ENCODE measurements around the gene ASB7.
A peak's percentile ranks its signal among the peaks of the same experiment; 100 is the strongest.
"Not testable (repeated sequence)": the region's sequence is repeated elsewhere in the genome, so short reads cannot be mapped to it uniquely, and the experiment has no call there.

The ASB7 gene

DNA sequence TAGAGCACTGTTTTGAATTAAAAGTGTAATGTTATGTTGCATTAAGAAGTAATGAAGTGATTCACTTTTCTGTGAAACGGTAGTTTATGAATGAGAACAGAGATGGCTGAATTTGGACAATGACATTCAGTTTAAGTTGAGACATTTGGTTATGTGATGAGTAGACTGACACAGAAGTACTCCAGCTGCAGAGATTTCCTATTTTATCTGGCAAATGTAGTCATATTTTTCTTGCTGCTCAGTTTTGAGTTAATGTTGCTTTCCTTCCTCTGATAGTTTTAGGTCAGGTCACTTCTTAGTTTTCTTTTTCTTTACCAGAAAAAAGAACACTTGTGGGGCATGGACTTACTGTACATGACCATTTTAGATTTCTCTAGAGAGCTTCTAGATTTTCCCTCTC is 51.2 kb downstream of the ASB7 start:
- no peak for DNase-seq

DNA sequence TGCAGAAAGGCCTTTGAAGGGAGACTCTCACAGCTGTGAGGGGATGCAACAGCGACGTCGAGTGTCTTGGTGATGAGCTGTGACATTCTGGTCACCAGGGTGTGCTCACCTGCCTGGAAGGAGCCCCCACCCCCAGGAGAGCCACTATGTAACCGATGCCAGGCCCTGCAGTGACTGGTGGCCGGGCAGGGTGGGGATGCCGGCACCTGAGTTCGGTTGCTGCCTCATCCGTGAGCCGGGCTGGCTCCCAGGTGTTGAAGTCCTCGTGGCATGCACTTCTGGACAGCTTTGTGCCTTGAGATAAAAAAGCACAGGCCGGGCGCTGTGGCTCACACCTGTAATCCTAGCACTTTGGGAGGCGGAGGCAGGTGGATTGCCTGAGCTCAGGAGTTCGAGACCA is 56.5 kb downstream of the ASB7 start:
- DNase-seq: no peak

DNA sequence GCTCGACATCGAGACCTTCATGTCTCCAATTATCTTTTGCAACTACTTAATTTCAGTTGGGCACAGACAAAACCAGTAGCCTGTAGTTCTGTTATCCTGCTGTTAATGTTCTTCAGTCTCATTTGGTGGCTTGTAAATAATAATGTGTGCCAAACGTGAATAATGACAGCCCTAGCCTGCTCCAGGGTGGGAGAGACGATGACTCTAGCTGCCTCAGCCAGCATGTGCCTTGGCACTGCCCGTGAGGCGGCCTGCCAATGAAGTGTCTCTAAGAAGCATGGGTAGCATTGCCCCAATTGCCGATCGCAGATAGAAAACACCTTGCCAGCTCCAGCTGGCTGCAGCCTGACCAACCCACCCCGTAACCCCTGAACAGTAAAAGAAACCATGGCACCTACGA is 58.8 kb downstream of the ASB7 start:
- no peak for DNase-seq

DNA sequence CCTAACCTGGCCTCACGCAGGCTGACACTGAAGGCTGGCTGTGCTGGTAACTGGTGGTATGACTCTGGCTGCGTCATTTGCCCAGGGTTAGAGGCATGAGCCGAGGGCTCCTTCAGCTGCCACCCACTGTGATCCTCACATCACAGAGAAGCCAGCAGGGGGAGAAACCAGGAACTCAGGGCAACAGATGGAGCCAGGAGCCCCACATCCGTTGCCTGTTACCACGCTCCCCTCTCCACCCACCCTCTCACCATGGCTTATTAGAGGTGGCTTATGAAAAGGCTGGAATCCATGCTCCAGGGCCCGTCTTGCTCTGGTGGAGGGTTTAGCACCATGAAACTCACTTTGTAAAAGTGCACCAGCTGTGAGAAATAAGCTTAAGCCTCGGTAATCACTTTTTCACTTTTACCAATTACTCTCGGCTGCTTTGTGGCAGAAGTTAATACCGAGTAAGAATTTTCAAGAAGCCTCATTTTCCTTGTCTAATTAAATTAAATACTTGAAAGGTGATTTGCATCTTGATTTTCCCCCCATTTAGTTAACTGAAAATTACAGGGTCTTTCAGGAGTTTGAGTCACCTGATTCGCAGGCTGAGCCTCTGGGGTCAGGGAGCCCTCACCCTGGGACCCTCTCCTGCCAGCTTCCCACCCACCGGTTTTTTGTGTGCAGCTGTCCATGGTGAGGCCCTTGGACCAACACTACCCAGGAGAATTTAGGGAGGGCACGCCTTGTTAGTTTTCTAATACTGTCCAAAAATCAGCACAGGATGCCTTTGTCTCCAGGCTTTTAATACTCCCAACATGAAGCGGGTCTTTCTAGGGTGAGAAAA is 60.9 kb downstream of the ASB7 start:
- DNase-seq: peak; percentile 2

DNA sequence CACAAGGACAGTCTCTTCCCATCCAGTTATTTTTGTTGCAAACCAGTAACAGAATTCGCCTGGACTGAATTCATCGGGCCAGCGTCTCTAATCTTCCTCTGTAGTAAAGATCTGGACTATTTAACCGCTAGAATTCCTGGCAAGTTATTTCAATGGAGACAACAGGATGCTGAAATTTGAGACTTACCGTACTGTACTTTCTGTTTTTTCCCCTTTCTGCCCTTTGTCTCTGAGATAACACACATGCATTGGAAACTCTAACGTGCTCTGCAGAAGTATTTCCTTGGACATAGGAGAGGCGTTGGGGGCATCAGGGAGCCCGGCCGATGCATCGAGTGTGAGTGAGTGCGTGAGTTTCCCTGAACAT is 61.5 kb downstream of the ASB7 start:
- DNase-seq: no peak

DNA sequence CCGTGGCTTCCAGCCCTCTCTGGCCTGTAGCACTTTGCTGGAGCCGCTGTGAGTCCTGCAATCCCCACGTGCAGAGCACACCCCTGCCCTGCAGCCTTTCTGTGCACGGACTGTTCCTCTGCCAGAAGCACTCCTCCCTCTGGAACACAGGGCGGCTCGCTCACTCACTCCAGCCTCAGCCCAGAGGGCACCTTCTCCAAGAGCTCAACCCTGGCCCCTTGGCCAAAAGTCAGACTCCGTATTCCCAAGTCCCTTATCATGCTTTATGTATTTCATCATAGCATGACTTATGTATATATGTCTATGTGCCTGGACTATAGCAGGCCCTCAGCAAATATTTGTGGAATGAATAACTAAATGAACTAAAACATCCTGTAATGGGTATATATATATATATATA is 63.2 kb downstream of the ASB7 start:
- no peak for DNase-seq

DNA sequence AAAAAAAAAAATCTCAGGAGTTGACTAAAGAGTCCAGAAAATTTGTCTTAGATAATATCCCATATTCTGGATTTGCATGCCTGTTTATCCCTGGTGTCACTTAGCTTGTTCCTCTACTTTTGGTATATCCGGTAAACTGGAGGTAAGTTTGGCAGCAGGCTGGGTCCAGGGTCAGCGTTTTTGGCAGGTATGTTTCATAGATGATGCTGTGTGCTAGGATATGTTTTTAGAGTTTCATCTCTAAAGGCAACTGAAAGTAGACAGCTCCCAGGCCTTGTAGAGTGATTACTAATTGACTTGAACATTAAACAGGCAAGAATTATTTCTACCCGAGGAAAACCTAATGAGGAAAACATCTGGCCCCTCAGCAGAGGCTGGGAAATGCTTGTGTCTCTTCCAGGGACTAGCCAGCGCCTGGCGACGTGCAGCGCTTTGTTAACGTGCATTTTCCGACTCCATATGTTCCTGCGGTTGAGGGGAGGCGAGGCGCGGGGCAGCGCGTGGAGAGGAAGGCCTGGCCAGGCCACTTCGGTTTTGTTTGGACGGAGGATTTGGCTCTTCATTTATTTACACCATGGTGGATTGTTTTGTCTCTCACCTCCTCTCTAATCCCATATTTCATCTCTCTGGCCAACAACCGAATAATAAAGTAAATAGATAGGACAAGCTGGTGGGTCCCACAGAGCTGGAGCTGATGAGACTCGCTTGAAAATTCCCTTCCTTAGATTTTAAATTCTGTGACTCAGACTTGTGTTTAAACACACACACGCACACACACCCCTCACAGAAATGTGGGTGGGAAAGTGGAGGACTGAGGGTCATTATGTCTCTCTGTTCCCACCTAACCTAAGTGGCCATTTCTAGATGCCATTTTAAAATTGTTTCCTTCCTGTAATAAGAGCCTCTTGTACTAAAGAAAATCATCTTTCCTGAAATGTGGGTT is 65.3 kb downstream of the ASB7 start:
- DNase-seq: no peak

DNA sequence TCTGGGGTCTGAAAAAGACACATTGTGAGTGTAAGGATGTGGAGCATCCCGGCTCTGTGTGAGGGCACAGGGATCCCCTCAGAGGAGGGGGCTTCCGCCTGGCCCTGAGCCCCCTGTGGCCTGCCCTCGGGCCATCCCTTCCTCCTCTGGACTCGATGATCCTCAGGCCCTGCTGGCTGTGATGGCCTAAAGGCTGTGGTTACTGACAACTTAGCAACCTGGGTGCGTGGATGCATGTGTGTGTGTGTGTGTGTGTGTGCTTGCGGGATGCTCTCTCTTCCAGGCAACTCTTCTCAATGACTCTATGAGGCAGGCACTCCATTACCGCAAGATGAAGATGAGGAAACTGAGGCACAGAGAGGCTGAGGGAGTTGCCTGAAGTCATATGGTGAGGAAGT is 66.0 kb downstream of the ASB7 start:
- DNase-seq: no peak

DNA sequence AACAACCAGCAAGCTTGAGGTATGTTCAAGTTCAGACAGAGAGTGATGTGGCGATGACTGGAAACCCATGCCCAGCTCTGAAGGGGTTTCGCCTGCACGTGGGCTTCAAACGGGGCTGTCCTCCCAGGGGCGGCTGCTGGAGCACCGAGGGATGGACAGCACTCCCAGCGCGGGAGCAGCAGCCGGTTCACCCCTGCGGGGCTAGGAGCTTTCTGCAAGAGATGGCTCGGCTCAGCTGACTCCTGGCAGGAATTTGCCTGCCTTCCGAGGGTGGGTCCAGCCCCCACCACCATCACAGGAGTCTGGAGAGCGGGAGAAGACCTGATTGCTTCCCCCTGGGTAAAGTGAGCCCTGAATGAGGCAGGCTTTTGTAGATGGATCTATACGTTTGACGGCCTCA is 66.9 kb downstream of the ASB7 start:
- DNase-seq: no peak

DNA sequence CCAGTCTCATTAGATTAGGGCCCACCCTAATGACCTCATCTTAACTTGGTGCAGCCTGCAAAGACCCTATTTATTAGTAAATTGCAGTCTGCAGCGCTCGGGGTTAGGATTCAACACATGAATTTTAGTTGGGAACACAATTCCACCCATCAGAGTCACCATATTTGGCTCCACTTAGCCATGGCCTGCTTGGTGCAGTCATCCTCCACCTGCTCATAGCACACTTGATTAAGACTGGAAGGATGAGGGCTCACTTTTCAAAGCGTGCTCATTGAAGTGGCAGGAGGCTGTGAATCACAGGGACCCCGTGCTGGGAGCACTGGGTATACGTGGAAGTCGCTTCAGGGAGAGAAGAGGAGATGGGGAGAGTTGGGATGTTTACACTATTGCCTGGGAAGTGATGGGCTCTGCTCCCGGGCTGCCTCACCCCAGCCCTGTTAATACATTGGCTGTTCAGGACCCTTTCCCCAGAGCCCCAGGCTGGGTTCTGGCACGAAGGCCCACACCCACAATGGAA is 68.2 kb downstream of the ASB7 start:
- DNase-seq: no peak

DNA sequence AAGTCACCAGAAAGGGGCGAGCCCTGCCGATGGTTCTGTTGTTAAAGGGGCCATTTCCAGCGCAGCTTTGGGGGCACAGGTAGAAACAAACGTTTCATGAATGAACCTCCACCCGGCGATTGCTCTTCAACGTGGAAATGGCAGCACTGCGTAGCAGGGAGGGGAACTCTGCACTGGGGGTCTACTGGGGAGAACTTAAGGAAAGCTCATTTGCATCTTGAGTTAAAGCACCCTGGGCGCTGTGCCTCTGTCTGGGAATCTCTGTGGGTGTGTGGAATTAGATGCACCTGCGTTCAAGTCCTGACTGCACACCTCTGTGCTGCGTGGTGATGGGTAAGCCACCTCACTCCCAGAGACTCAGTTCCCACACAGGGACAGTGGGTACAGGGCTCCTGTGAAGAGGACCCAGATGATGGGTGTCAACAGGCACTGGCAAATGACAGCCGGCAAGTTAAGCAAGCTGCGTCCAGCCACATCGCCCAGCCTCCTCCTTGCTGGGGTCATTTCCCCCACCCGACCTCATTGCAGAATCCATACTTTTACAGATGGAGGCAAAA is 68.8 kb downstream of the ASB7 start:
- DNase-seq: no peak

DNA sequence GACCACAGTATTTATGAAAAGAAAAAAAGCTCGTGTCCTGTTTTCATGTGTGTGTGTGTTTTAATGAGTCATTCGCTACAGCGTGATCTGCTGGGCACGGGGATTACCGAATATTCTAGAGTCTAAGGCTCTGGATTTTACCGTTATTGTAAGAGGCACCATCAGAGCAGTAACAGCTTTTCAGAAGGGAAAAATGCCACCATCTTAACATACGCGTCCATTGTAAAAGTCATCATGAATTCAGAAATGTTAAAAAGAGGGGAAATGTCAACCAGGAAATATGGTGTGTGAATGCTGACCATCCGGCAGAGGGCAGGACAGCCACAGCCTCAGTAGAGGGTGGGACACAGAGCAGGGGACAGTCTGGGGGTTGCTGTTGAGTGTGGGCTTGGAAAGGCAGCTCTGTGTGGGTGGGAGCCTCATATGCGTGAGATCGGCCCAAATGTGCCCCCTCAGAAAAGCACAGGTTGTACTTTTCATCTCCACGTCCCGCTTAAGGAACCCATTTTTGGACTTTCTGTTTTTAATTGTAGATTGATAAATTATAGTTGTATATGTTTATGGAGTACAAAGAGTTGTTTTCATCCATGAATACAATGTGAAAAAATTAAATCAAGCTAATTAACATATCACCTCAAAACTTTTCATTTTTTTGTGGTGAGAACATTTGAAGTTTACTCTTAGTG is 69.6 kb downstream of the ASB7 start:
- peak; percentile 5 for DNase-seq

DNA sequence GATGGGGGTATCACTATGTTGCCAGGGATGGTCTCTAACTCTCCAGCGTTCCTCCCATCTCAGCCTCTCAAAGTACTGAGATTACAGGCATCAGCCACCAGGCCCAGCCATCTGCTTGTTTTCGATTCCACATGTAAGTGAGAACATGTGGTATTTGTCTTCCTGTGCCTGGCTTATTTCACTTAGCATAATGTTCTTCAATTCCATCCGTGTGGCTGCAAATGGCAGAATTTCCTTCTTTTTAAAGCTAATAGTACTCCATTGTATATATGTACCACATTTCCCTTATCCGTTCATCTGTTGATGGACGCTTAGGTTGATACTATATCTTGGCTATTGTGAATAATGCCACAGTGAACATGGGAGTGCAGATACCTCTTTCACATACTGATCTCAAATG is 70.6 kb downstream of the ASB7 start:
- no peak for DNase-seq

DNA sequence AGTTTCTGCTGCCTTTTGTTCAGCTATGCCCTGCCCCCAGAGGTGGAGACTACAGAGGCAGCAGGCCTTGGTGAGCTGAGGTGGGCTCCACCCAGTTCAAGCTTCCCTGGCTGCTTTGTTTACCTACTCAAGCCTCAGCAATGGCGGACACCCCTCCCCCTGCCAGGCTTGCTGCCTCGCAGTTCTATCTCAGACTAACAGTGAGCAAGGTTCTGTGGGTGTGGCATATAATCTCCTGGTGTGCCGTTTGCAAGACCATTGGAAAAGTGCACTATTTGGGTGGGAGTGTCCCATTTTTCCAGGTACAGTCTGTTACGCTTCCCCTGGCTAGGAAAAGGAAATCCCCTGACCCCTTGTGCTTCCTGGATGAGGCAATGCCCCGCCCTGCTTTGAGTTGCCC is 76.8 kb downstream of the ASB7 start:
- DNase-seq: not testable (repeated sequence)

DNA sequence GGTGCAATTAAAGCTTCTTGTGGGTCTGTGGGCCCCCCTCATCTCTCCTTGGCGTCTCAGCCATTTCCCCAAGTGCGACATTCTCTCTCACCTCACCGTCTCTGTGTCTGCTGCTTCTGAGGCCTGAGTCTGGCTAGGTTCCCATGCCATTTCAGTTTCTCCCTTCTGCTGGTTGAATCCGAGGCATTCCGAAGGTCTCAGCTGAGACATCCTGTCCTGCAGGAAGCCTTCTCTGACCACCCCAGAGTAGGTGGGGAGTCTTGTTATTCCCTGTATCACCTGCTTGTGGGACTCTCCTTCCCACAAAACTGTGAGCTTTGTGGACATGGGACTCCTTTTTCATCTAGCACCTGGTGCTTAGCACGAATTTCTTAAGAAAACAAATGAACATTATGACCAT is 78.3 kb downstream of the ASB7 start:
- no peak for DNase-seq

DNA sequence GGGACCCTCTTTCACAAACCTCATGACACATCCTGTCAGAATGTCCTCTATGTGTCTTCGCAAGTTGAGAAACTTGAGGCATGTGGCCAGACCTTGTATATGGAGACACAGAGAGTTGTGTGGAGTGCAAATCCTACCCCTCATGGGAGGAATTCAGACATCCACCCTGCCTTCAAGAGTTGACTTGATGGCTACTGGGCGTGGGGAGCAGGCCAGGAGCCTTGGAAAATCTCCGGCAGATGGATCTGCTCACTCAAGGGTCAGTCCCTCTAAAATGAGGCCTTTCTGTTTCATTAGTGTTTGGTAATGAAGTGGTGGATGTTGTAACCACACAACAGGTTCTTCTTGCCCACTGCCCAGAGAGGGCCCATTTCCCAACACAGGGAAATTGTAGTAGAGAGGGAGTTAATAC is 79.0 kb downstream of the ASB7 start:
- no peak for DNase-seq

DNA sequence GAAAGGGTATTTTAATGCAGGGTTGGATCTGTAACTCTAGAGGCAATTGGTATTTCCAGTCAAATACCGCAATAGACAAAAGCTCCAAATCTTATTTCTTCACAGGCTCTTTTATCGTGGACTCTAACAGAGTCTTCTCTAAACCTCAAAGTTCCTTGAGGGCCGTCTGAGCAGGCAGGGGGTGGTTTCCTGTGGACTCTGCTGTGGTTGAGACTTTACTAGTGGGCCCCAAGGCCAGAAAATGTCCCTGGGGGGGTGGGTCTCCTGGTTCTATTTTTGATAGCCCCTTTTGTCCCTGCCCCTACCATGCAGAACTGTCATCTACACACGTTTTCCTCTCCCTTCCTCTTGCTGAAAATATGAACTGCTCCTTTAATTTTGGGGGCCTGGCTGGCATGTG is 80.1 kb downstream of the ASB7 start:
- no peak for DNase-seq

DNA sequence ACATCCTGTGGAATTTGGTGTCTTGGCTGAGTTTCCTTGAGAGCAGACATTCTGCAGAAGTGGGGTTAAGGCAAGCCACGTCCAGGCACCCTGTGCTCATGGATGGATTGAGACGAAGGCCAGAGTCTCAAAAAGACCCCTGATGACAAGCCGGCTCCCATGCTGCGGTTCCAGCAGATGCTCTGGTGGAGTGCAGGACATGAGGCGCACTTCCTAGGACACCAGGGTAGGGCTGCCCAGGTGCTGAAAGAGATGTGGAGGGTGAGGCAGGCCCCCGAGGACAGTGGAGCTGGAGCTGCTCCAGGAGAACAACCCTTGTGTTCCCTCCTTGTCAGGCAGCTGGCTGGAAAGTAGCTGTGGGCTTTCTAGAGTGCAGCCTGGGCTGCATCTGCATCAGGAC is 81.0 kb downstream of the ASB7 start:
- DNase-seq: no peak

DNA sequence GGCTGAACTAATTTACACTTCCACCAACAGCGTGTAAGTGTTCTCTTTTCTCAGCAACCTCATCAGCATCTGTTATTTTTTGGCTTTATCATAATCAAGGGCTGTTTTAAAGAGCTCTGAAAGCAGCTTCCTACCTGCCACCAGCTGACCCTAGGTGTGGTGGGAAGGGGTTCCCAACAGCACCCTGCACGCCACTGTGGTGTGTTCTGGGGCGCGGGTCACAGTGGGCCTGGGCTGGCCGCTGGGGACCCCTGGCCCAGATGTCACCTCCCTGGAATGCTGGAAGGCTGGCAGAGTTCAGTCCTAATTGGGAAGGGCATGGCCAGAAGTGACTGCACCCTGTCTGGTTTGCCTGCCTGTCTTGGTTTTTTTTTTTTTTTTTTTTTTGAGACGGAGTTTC is 82.2 kb downstream of the ASB7 start:
- no peak for DNase-seq

DNA sequence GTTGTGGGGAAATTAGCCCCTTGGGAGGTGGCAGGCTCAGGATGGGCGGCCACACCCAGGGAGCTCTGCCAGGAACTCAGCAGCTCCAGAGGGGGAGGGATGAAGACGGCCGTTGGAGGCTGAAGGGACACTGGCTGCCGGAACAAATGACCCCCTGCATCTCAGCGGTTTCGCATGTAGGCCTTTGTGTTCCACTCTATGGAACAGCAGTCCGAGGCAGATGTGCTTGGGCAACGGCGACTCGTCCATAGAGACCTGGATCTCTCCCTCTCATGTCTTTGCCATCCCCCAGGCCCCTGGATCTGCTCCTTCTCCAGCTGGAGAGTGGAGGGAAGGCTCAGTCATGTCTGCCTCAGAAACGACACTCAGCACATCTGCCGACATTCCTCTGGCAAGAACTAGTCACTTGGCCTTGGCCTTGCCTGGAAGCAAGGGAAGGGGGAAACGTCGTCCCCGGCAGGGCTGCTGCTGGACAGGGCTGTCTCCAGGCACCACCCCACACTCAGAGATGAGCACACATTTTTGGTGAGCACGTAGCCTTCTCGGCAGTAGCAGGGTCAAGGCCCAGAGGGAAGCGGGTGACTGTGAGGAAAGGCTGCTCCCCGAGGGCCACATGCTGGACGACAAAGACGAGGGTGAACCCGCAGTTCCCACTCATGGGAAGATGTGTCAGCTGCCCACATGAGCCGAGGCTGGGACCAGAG is 83.8 kb downstream of the ASB7 start:
- DNase-seq: no peak

DNA sequence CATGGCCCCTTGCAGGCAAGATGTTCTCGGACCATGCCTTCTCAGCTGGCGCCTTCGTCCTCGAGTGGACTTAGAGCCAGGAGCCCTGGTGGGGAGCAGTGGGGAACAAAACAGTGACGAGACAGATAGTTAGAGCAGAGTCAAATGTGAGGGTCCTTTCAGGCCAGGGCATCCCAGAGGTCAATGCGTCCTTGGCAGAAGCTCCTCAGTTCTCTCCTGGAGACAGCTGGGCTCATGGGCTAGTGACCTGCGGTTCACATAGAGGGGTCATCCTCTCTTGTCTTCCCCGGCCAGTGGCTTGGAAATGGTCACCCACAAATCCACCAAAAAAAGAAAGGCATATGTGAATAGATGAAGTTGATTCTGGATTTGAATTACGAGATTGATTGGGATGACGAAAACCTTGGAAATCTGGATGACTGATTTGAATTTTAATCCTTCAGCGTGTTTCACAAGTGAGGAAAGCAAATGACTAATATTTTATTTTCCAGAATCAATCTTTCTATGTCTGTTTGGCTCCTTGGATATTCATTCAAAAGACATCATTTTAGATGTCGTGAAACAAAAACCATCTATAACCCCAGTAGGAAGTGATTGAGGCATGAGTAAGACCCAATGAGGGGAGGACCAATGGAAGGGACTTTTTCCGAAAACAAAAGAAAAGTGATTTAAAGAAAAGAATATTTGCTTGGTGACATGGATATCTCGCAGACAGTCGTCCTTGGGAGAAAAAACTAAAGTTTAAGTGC is 84.5 kb downstream of the ASB7 start:
- DNase-seq: no peak

Data from hematopoietic multipotent progenitor cell treated with erythropoietin and hydrocortisone succinate and interleukin-3 and kit ligand, for 8 days (in vitro differentiated cells).